ENCODE measurements around the gene GLYATL1B. TPM values are rescaled to one million over a fixed set of nuclear protein-coding genes. Genes with fewer than 3 reads are reported as not detected.

Gene GLYATL1B
- not detected for total RNA-seq

GRCh38 chr11:59086007-59086406 is at the start of gene GLYATL1B:
Gene GLYATL1B, plus strand, starts transcription at chr11:59086307. Its CDS starts 0 bp downstream, at chr11:59086307.

GRCh38 chr11:59106363-59107336 is 20.5 kb downstream of the GLYATL1B start, which contains the start of gene FAM111B:
Gene FAM111B, plus strand, starts transcription at chr11:59107237. Its CDS starts 2,389 bp downstream, at chr11:59109626.

GRCh38 chr11:59142530-59143507 is 56.7 kb downstream of the GLYATL1B start, which contains the start of gene FAM111A:
Gene FAM111A, plus strand, starts transcription at chr11:59142856. Its CDS starts 6,017 bp downstream, at chr11:59148873.

Other genes with a start within 250 kb of the GLYATL1B start
- gene GLYATL2, start 241.6 kb upstream of the GLYATL1B start, total RNA-seq, result 4.2 TPM
- 5.0 TPM for gene GLYATL1, start 146.8 kb upstream of the GLYATL1B start, total RNA-seq
- gene FAM111B, start 20.9 kb downstream of the GLYATL1B start, total RNA-seq, result 12.1 TPM
- gene FAM111A, start 56.5 kb downstream of the GLYATL1B start, total RNA-seq, result 62.1 TPM
- 56.4 TPM for gene DTX4, start 85.8 kb downstream of the GLYATL1B start, total RNA-seq
- gene MPEG1, start 126.6 kb downstream of the GLYATL1B start, total RNA-seq, result 9.2 TPM